Vagina (tissue), 2 donors: Measurements from ENCODE around the gene DPEP3. TPM values are rescaled to one million over a fixed set of nuclear protein-coding genes. Genes with fewer than 3 reads are reported as not detected.

Experiments
- DNase-seq, 2 donors: peaks; one replicate each; pipeline ENCODE4 v3.0.0-alpha.2; 2017; ENCODE audit errors: extremely low spot score in 2 of 2
- H3K27ac ChIP-seq: fragments of 200-600 bp; sonication (generic); one replicate; pipeline ENCODE4 v1.5.1; 2019
- H3K27me3 ChIP-seq: fragments of 200-600 bp; sonication (generic); one replicate; pipeline ENCODE4 v1.5.1; 2019
- H3K36me3 ChIP-seq, 2 donors: fragments of 200-600 bp; sonication (generic); one replicate each; pipeline ENCODE4 v1.5.1; 2017 to 2019
- H3K4me1 ChIP-seq: fragments of 200-600 bp; sonication (generic); one replicate; pipeline ENCODE4 v1.5.1; 2019
- H3K4me3 ChIP-seq, 2 donors: fragments of 200-600 bp; sonication (generic); 1 replicate in 1 of 2; 2 replicates in 1 of 2; pipeline ENCODE4 v1.5.1; 2016 to 2019
- H3K9me3 ChIP-seq: fragments of 200-600 bp; sonication (generic); one replicate; pipeline ENCODE4 v1.5.1; 2019
- POLR2A ChIP-seq, 2 donors: fragments of 450-650 bp; IDR thresholded peaks; one replicate each; pipeline ENCODE4 v1.6.1; 2017; ENCODE audit warnings: antibody characterized with exemption in 2 of 2, mild to moderate bottlenecking in 2 of 2, moderate library complexity in 2 of 2
- POLR2AphosphoS5 ChIP-seq, 2 donors: sonication (generic); formaldehyde crosslinking; IDR thresholded peaks; one replicate each; pipeline ENCODE4 v1.9.0; 2017; ENCODE audit warnings: antibody characterized with exemption in 2 of 2, mild to moderate bottlenecking in 2 of 2, low read depth in 1 of 2; ENCODE audit not compliant: insufficient read depth in 1 of 2
- intact Hi-C: fragments of 100-400 bp; cut with DNase I; formaldehyde crosslinking; loops from one replicate; pipeline ENCODE4 v1.15.1; 2023
- total RNA-seq: library from RNA; depleted of rRNA; stranded (reverse); fragments of >200 nt; gene quantifications from one replicate; pipeline ENCODE4 v1.2.3, GENCODE V29; 2016
- TF ChIP-seq, protein P1 (sequence below), 3 experiments: fragments of 450-650 bp in 2 of 3; fragments of 200-600 bp in 1 of 3; sonication (generic) in 1 of 3; IDR thresholded peaks; one replicate each; pipeline ENCODE4 v1.5.1; 2017 to 2019; ENCODE audit warnings: antibody characterized with exemption in 3 of 3, mild to moderate bottlenecking in 2 of 3, moderate library complexity in 2 of 3

The DPEP3 gene
- total RNA-seq, 1 donor from 2014 or later, result not detected

DNA sequence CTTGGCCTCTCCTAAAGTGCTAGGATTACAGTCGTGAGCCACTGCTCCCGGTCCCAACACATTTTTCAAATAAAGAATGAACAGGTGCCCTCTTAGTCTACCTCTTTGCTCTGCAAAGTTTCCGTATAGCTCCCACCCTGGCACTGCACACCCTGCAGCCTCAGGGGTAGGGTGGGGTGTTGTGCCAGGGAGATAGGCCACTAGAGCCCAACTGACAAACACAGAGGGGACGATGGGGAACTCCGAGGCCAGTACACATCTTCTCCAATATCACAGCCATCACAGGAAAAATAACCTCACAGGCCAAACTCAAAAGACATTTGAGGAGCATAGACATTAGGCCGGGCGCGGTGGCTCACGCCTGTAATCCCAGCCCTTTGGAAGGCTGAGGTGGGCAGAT is 9.2 kb downstream of the DPEP3 start:
- Histone ChIP-seq H3K27ac (no peak overlapping the region), H3K9me3 (no peaks in the 10 kb centered on the region), H3K36me3 (no peaks in the 10 kb centered on the region), H3K4me1 (peaks cover 28% of the 10 kb centered on the region), H3K27me3 (no peaks in the 10 kb centered on the region), H3K4me3 (no peak overlapping the region)
- no peak for DNase-seq
- intact Hi-C loops, result no loop called here
- TF ChIP-seq POLR2A (IDR thresholded peaks at IDR 0.05), result no peak
- no peak for TF ChIP-seq POLR2AphosphoS5 (IDR thresholded peaks at IDR 0.05; ENCODE audit: insufficient read depth in 1 of 2, low read depth in 1 of 2)
- TF ChIP-seq, protein P1, sequence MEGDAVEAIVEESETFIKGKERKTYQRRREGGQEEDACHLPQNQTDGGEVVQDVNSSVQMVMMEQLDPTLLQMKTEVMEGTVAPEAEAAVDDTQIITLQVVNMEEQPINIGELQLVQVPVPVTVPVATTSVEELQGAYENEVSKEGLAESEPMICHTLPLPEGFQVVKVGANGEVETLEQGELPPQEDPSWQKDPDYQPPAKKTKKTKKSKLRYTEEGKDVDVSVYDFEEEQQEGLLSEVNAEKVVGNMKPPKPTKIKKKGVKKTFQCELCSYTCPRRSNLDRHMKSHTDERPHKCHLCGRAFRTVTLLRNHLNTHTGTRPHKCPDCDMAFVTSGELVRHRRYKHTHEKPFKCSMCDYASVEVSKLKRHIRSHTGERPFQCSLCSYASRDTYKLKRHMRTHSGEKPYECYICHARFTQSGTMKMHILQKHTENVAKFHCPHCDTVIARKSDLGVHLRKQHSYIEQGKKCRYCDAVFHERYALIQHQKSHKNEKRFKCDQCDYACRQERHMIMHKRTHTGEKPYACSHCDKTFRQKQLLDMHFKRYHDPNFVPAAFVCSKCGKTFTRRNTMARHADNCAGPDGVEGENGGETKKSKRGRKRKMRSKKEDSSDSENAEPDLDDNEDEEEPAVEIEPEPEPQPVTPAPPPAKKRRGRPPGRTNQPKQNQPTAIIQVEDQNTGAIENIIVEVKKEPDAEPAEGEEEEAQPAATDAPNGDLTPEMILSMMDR (IDR thresholded peaks at IDR 0.05), result no peak

DNA sequence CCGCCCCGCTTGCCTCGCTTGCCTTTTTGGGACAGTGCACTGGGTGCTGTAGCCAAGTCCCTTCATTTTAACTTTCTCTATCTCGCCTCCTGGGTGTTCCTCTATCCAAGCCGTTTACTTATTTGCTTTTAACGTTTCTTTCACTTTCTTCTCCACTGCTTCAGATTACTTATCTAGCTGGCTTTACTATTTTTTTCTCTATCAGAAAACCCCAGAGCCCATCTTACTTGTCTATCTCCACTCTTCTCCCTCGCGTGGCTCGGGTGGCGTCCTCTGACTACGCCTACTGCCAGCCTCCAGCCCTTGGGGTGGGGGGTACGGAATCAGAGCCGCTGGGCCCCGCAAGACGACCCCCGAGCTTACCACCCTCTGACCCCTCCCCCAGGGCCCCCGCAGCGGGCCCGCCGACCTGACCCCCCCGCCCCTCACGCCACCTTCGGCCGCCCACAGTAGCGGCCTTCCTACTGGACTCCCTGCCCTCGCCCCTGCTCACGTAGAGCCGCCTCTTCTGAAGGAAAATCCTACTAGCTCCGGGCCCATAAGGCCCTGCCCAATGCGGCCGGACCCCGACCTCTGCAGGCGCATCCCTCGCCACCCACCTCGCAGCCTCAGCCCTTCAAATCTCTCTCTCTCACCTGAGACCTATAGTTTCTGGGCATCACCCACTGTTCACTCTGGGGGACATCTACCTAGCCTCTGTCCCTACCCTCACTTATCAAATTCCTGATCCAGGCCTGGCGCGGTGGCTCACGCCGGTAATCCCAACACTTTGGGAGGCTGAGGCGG is 10.9 kb downstream of the DPEP3 start:
- intact Hi-C loops, result no loop called here
- TF ChIP-seq POLR2AphosphoS5 (IDR thresholded peaks at IDR 0.05; ENCODE audit: insufficient read depth in 1 of 2, low read depth in 1 of 2), result no peak
- TF ChIP-seq, protein P1 (IDR thresholded peaks at IDR 0.05), result no peak
- Histone ChIP-seq H3K27me3 (no peaks in the 10 kb centered on the region), H3K27ac (peak overlapping the region; percentile 89), H3K4me3 (peak overlapping the region; percentile 81 to 91), H3K4me1 (peaks cover 45% of the 10 kb centered on the region), H3K9me3 (no peaks in the 10 kb centered on the region), H3K36me3 (no peaks in the 10 kb centered on the region)
- no peak for DNase-seq

DNA sequence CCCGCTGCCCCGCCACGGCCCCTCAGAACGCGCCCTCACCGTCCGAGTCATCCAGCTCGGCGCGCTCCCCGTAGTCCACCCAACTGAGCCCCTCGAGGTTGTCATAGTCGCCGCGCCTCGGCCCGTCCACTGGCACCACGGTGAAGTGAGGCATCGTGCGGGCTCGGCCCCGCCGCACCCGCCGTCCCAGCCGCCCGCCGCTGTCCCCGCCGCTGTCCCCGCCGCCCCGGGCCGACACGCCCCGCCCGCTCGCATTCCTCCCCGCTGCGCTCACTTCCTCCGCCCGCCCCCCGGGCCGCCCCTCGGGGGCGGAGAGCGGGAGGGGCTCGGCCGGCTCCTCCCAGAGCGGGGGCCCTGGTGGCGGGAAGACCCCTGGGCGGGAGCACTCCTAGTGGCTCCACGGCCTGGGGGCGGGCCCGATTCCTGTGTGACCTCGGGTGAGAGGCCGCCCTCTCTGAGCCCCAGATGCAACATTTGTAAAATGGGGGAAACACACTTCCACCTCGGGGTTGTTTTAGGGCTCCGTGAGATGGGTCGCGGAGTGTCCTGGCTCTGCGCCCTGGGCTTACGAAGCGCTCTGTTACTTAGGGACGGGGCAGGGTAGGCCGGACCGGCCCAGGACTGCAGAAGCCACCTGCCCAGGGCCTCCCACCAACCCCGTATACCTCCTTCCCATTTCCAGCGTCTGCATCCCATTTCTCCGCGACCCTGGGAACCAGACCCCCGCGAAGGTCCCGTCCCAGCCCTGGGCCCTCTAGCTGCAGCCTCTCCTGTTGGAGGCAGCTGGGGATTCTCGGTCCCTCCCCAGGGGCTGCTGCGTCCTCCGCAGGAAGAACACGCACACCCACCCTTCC is 11.7 kb downstream of the DPEP3 start, which contains the start of gene SLC12A4:
Gene SLC12A4, minus strand, starts transcription at position 238 of the 854 bp plus-strand sequence. Its CDS starts 84 bp downstream, at position 154.
- no peak for DNase-seq
- TF ChIP-seq POLR2A (IDR thresholded peaks at IDR 0.05), result peak in 1 of 2 donors; percentile 91
- TF ChIP-seq, protein P1 (IDR thresholded peaks at IDR 0.05), result peak in 1 of 3 experiments; percentile 3
- TF ChIP-seq POLR2AphosphoS5 (IDR thresholded peaks at IDR 0.05; ENCODE audit: insufficient read depth in 1 of 2, low read depth in 1 of 2), result peak in 1 of 2 donors; percentile 87
- peak within 1 kb of the TSS; percentile 89 for H3K27ac ChIP-seq
- H3K36me3 ChIP-seq, result no peaks in the 10 kb centered on the region
- no peaks in the 10 kb centered on the region for H3K27me3 ChIP-seq
- H3K4me3 ChIP-seq, result peak within 1 kb of the TSS; percentile 81 to 91
- H3K9me3 ChIP-seq, result no peaks in the 10 kb centered on the region
- peaks cover 53% of the 10 kb centered on the region for H3K4me1 ChIP-seq
- intact Hi-C loops, result no loop called here

DNA sequence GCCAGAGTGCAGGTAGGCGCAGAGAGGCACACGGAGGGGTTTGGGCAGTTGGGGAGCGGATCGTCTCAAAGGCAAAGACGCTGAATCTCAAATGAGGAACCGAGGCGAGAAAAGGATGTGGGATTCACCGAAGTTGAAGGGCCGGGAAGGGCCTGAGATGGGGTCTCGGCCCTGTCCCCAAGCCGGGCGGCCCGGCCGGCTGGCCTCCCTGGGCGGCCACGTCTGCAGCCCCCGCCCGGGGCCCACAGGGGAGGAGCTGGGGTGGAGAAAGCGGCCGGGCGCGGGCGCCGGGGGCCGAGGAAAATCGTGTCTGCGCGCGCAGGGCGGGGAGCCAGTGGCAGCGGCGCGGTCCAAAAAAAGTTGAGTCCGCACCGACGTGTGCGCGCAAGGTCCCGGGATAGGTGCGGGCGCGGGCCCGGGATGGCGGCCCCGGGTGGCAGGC is 12.3 kb downstream of the DPEP3 start:
- Histone ChIP-seq H3K4me3 (peak overlapping the region; percentile 81 to 91), H3K27me3 (no peaks in the 10 kb centered on the region), H3K4me1 (peaks cover 60% of the 10 kb centered on the region), H3K9me3 (no peaks in the 10 kb centered on the region), H3K36me3 (peaks cover 0 to 4% of the 10 kb centered on the region in 2 donors), H3K27ac (peak overlapping the region; percentile 89)
- no peak for TF ChIP-seq POLR2AphosphoS5 (IDR thresholded peaks at IDR 0.05; ENCODE audit: insufficient read depth in 1 of 2, low read depth in 1 of 2)
- TF ChIP-seq, protein P1 (IDR thresholded peaks at IDR 0.05), result no peak
- no peak for TF ChIP-seq POLR2A (IDR thresholded peaks at IDR 0.05)
- intact Hi-C loops, result no loop called here
- DNase-seq, result no peak
